WI38 (cell line): ENCODE results near the gene CPPED1.

Experiments
- H3K4me3 ChIP-seq: 2 replicates; pipeline ENCODE4 v1.5.1; 2011; ENCODE audit warnings: low read depth, mild to moderate bottlenecking, control low read depth, low read length
- TF ChIP-seq, protein P1 (sequence below): IDR thresholded peaks from 2 replicates; pipeline ENCODE4 v1.5.1; 2012; ENCODE audit warnings: low read depth, mild to moderate bottlenecking, control low read depth, low read length

Gene CPPED1

GRCh38 chr16:12646490-12647274 is 157.0 kb downstream of the CPPED1 start:
- no peak overlapping the region for H3K4me3 ChIP-seq
- TF ChIP-seq, protein P1, sequence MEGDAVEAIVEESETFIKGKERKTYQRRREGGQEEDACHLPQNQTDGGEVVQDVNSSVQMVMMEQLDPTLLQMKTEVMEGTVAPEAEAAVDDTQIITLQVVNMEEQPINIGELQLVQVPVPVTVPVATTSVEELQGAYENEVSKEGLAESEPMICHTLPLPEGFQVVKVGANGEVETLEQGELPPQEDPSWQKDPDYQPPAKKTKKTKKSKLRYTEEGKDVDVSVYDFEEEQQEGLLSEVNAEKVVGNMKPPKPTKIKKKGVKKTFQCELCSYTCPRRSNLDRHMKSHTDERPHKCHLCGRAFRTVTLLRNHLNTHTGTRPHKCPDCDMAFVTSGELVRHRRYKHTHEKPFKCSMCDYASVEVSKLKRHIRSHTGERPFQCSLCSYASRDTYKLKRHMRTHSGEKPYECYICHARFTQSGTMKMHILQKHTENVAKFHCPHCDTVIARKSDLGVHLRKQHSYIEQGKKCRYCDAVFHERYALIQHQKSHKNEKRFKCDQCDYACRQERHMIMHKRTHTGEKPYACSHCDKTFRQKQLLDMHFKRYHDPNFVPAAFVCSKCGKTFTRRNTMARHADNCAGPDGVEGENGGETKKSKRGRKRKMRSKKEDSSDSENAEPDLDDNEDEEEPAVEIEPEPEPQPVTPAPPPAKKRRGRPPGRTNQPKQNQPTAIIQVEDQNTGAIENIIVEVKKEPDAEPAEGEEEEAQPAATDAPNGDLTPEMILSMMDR, result no peak

- TF ChIP-seq, protein P1, result no peak
- no peak overlapping the region for H3K4me3 ChIP-seq
Measured at GRCh38 chr16:12646098-12646489, 157.6 kb downstream of the CPPED1 start.

GRCh38 chr16:12643034-12643455 is 160.6 kb downstream of the CPPED1 start:
- H3K4me3 ChIP-seq, result no peak overlapping the region
- TF ChIP-seq, protein P1, result no peak

DNA sequence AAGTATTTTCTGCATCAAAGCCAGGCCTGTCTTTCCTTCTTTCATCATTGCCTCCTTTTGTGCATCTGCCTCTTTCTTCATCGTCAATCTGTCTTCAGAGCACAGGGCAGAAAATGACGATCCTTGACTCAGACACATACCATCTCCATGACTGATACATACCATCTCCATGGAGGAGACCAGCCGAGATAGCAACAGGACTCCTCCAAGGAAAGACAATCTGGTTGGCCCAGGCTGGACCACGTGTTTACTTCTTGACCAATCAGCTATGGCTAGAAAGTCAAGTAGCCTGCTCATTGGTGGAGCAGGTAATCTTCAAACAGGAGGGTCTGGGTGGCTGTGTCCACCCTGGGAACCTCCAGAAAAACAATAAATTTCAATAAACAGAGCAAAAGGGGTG is 164.6 kb downstream of the CPPED1 start:
- TF ChIP-seq, protein P1, result no peak

GRCh38 chr16:12637002-12637401 is 166.7 kb downstream of the CPPED1 start:
- TF ChIP-seq, protein P1, result no peak
- no peak overlapping the region for H3K4me3 ChIP-seq

More for the DNA sequence above, 164.6 kb downstream of the CPPED1 start:
- no peak overlapping the region for H3K4me3 ChIP-seq

DNA sequence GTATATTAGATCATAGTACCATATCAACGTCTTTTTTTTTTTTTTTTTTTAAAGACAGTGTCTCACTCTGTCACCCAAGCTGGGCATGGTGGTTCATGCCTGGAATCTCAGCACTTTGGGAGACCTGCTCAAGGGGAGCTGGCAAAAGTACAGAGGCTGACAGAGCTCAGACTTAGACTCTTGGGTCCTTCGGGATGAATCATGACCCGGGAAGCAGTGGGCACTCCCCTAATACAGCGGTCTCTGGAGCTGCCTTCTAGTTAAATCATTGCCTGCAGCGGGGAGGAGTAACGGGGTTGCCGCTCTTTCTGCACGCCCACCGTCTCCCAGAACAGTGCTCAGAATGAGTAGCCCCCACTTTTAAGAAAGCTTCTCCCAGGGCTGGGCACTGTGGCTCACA is 174.4 kb downstream of the CPPED1 start:
- TF ChIP-seq, protein P1, result no peak
- H3K4me3 ChIP-seq, result no peak overlapping the region

DNA sequence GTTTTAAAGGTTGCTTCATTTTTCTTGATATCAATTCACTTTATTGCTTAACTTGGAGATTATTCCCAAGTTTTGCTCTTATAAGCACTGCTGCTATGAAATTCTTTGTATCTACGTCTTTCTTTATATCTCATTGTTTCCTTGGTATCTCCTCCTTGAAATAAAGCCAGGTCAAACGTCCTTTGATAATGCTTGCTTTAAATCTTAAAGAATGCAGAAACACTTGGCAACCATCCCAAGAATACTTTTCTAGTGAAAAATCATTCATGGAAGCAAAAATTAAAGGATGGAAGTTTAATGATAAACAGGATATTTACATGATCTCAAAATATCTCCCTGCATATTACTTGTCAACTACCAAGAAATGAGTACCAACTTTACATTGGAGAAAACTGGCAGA is 175.2 kb downstream of the CPPED1 start:
- H3K4me3 ChIP-seq, result no peak overlapping the region
- TF ChIP-seq, protein P1, result no peak
